ENCODE results near the gene MOSPD2.

- TF ChIP-seq, protein P1, sequence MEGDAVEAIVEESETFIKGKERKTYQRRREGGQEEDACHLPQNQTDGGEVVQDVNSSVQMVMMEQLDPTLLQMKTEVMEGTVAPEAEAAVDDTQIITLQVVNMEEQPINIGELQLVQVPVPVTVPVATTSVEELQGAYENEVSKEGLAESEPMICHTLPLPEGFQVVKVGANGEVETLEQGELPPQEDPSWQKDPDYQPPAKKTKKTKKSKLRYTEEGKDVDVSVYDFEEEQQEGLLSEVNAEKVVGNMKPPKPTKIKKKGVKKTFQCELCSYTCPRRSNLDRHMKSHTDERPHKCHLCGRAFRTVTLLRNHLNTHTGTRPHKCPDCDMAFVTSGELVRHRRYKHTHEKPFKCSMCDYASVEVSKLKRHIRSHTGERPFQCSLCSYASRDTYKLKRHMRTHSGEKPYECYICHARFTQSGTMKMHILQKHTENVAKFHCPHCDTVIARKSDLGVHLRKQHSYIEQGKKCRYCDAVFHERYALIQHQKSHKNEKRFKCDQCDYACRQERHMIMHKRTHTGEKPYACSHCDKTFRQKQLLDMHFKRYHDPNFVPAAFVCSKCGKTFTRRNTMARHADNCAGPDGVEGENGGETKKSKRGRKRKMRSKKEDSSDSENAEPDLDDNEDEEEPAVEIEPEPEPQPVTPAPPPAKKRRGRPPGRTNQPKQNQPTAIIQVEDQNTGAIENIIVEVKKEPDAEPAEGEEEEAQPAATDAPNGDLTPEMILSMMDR (IDR thresholded peaks at IDR 0.05), result no peak
- TF ChIP-seq POLR2A (IDR thresholded peaks at IDR 0.05), result no peak
These were observed 47.0 kb downstream of the MOSPD2 start for GRCh38 chrX:14920196-14920595.

Measured in body of pancreas (tissue), 4 donors.